Measurements from ENCODE around the gene MUS81. TPM values are rescaled to one million over a fixed set of nuclear protein-coding genes. Genes with fewer than 3 reads are reported as not detected.

The MUS81 gene
- total and polyA plus RNA-seq, 9 of the 15 experiments (the other 6 are each of a cell fraction or from before 2014, with no cell fraction given), result 13.4 to 118 (median 53.7) TPM

- TF ChIP-seq XRCC5 (IDR thresholded peaks at IDR 0.05; ENCODE audit: low read depth, low read length) (no peak), GABPB1 (CRISPR knock-in tag; IDR thresholded peaks at IDR 0.05) (0 out of 2 replicates have a peak, but pooled peaks have one; percentile 32), HNRNPLL (IDR thresholded peaks at IDR 0.05; ENCODE audit: low read depth, low read length, poor library complexity, severe bottlenecking) (peak; percentile 34), CBFA2T2 (conservative IDR thresholded peaks at IDR 0.05) (no peak), RBFOX2 (IDR thresholded peaks at IDR 0.05; ENCODE audit: low read depth, low read length) (peak; percentile 80), EZH2 (IDR thresholded peaks at IDR 0.05; ENCODE audit: borderline replicate concordance, low read depth, low read length) (no peak), RAD51 (IDR thresholded peaks at IDR 0.05; ENCODE audit: borderline replicate concordance, low read depth) (no peak), ZNF175 (CRISPR knock-in tag; IDR thresholded peaks at IDR 0.05; ENCODE audit: low read depth) (no peak), FIP1L1 (IDR thresholded peaks at IDR 0.05; ENCODE audit: low read depth, low read length, poor library complexity, severe bottlenecking) (peak; percentile 87), CCNT2 (IDR thresholded peaks at IDR 0.05; ENCODE audit: borderline replicate concordance, extremely low read depth, insufficient read length, low read depth, low read length) (peak; percentile 15), ZNF3 (CRISPR knock-in tag; IDR thresholded peaks at IDR 0.05) (no peak), ZC3H8 (IDR thresholded peaks at IDR 0.05) (no peak), ZNF311 (CRISPR knock-in tag; IDR thresholded peaks at IDR 0.05) (no peak), TEAD1 (CRISPR knock-in tag; IDR thresholded peaks at IDR 0.05) (0 out of 4 replicates have a peak, but pooled peaks of 1 of the 2 experiments have one; percentile 28), GMEB1 (CRISPR knock-in tag; IDR thresholded peaks at IDR 0.05) (no peak), ZNF668 (CRISPR knock-in tag; IDR thresholded peaks at IDR 0.05) (no peak), ZNF717 (CRISPR knock-in tag; IDR thresholded peaks at IDR 0.05) (no peak), SLC30A9 (CRISPR knock-in tag; IDR thresholded peaks at IDR 0.05) (no peak), HEY1 (CRISPR knock-in tag; IDR thresholded peaks at IDR 0.05; ENCODE audit: borderline replicate concordance) (no peak), ZNF184 (CRISPR knock-in tag; IDR thresholded peaks at IDR 0.05) (no peak), TEAD4 (IDR thresholded peaks at IDR 0.05; ENCODE audit: low read length) (no peak), TEAD4 (CRISPR knock-in tag; IDR thresholded peaks at IDR 0.05; ENCODE audit: borderline replicate concordance) (0 out of 2 replicates have a peak, but pooled peaks have one; percentile 57), ETV6 (IDR thresholded peaks at IDR 0.05; ENCODE audit: borderline replicate concordance in 1 of 2, low read depth in 2 of 2, low read length in 1 of 2) (no peak), ETV6 (CRISPR knock-in tag; IDR thresholded peaks at IDR 0.05; ENCODE audit: borderline replicate concordance) (no peak), ATF1 (CRISPR knock-in tag; IDR thresholded peaks at IDR 0.05) (no peak), ATF1 (tag; IDR thresholded peaks at IDR 0.05) (no peak), TAF15 (IDR thresholded peaks at IDR 0.05; ENCODE audit: low read depth, low read length) (no peak), RBM22 (IDR thresholded peaks at IDR 0.05; ENCODE audit: low read depth, low read length, poor library complexity, severe bottlenecking) (peak; percentile 99)
These were observed 7.6 kb upstream of the MUS81 start (continued) for GRCh38 chr11:65852508-65853245.
